NCI-H2107 (cell line): ENCODE measurements around the gene NGEF.
"Not testable (repeated sequence)": the region's sequence is repeated elsewhere in the genome, so short reads cannot be mapped to it uniquely, and the experiment has no call there.

Source experiments
- DNase-seq: peaks from one replicate; lab custom pipeline; 2025; lab: John Stamatoyannopoulos, UW

Gene NGEF

DNA sequence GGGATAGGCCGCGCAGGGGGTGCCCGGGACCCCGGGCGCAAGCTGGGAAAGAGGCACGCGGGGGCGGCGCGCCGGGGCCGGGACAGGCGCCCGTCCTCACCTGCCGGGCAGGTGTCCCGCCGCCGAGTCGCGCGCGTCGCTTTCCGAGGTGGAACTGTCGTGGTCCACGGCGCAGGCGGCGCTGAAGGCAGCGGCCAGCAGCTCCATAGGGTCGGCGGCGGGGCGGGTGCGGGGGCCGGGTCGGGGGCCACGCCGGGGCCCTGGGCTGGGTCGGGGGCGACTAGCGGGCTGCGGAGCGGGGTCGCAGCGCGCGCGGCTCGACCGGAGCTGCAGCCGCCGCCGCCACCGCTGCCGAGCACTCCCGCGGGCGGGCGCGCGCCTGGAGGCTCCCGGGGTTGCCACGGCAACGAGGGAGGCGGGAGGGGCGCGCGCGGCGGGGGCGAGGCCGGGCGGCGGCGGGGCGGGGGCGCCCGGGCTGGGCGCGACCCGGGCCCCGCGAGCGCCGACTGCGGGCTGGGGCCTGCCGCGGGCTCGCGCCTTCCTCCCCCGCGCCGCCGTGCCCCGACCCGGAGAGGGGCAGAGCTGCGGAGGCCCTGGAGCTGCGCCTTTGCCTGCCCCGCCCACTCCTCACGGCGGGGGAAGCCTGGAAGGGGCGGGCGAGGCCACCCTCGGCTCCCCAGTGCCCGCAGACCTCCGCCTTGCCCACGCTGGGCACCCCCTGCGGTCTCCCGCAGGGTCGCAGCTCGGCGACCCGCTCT lies 85.1 kb downstream of the NGEF start:
- DNase-seq, result no peak

- no peak for DNase-seq
These were observed 85.8 kb downstream of the NGEF start for GRCh38 chr2:232927032-232927792.

DNA sequence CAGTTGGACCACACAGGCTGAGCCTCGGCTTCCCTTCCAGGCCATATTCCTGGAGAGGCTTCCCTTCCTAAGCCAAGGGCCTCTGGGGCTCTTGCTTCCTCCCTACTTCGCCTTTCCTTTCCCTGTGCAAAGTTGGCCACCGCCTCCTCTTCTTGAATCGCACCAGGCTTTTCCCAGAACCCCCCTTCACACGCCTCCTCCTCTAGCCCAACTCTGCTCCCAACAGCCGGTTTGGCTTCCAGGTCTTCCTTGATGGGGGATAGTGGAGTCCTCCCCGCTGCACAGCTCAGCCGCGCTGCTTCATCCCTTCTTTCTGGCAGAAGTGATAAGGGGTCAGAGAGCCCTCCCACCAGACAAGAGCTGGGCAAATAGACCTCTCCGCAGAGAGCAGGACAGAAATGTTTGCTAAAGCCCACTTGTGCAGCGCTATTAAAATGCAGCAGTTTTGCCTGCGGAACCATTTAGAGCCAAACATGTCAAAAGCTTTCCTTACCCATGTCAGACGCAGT lies 86.6 kb downstream of the NGEF start:
- no peak for DNase-seq

DNA sequence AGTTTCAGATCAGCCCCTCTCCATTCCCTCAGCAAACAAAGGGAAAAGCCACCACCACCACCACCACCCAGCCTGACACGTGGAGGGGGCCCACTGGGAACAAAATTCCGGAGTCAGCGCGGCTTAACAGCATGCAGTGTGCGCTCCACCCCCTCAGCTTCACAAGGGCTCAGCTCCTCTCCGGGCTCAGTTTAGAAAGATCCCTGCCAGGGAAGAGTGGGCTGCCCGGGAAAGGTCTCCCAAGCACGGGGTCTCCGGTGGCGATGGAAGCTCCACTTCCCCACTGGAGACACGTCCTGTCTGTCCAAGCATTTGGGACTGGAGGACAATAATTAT lies 87.3 kb downstream of the NGEF start:
- DNase-seq, result no peak

DNA sequence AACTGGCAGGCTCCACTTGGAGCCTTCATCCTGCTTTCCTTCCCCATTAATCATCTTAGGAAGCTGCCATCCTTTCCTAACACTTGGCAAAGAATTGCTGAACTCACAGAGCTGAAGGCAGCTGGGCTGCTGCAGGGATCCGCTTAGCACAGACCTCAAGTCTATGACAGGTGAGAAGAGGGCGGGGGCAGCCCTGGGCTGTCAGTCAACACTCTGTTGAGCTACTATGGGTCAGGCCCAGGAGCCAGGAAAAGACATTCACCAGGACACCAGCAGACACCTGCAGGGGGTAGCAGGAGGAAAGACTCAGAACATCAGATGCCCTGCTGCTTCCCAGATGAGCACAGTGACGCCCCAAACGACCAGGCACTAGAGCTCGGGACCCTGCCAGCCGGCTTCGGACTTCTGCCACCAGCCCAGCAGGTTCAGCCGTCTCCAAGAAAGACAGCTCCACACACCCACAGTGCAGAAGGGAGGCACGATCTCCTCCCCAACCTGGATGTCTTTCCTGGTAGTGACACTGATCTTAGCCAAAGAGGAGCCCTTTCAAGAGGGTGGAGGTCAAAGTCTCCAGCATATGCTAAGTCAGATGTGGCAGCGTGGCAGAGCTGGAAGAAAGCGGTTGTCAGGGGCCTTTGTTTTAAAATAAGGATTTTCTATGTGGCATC lies 87.8 kb downstream of the NGEF start:
- no peak for DNase-seq

DNA sequence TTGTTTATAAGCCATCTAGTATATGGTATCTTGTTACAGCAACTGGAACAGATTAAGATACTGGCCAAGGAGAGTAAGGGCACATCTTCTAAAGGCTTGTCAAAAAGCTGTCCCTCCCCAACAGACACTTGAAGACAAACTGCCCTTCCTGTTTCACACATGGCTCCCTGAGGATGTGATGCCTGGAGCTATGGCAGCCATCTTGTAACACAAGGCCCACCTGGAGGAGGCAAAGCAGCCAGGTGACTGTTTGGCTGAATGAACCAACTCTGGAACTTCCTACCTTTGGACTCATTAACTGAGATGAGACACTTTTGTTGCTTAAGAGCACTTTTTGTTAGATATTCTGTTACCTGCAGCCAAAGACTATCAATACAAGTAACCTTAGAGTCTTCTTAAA lies 88.6 kb downstream of the NGEF start:
- DNase-seq, result no peak

GRCh38 chr2:232920760-232921159 lies 92.3 kb downstream of the NGEF start:
- no peak for DNase-seq

GRCh38 chr2:232920055-232920454 lies 93.0 kb downstream of the NGEF start:
- DNase-seq, result no peak

- no peak for DNase-seq
These were observed 93.9 kb downstream of the NGEF start for GRCh38 chr2:232919141-232919540.

DNA sequence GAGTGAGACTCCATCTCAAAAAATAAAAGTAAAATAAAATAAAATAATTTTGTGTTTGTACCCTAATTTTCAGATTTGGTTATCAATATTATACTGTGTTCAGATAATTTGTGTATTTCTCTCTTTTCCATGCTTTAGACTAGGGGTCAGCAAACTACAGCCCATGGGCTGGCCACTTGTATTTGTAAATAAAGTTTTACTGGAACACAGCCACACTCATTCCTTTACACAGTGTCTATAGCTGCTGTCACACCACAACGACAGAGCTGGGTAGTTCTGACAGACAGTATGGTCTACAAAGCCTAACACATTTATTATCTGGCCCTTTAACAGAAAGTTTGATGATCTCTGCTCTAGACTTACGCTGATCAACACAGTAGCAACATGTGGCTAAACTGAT lies 99.2 kb downstream of the NGEF start:
- DNase-seq, result no peak

GRCh38 chr2:232911712-232912277 lies 101.3 kb downstream of the NGEF start:
- DNase-seq, result no peak

DNA sequence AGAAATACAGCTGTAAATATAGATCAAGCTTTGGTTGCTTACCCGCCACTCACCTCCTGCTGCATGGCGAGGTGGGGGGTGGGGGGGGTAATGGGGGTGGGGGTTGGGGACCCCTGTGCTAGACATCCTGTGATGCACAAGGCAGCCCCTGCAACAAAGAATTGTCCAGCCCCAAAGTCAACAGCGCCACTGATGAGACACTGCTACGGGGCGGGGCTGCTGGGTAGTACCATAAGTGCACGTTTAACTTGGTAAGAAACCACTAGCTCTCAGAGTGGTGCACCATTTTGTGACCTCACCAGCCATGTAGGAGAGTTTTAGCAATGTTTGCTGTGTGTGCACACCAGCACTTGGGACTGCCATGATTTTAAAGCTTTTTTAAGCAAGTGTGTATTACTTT lies 102.7 kb downstream of the NGEF start:
- no peak for DNase-seq

GRCh38 chr2:232908695-232909094 lies 104.4 kb downstream of the NGEF start:
- no peak for DNase-seq

- not testable (repeated sequence) for DNase-seq
These were observed 105.4 kb downstream of the NGEF start for GRCh38 chr2:232907718-232908085.

DNA sequence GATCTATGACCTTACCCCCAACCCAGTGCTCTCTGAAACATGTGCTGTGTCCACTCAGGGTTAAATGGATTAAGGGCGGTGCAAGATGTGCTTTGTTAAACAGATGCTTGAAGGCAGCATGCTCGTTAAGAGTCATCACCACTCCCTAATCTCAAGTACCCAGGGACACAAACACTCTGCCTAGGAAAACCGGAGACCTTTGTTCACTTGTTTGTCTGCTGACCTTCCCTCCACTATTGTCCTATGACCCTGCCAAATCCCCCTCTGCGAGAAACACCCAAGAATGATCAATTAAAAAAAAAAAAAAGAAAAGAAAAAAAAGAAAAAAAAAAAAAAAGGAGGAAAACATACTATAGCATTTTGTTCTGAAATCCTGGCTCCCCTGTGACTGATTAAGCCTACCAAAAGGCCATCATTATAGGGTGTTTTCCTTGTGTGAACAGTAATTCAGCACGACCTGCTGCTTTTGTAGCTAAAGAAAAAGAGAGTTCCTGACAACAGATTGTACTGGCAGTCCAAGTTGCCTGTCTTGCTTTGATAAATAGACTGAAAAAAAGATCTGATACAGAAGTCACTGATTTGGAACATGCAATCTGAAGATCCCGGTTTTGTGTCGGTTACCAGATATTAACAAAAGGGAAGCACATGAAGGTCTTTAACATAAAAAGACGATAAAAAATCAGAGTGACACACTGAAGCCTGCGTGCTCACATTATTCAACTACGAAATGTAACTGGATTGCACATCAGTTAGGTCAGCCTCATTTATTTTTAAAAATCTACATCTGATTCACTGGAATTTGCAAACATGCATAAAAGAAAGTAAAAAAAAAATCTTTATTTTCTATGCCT lies 106.0 kb downstream of the NGEF start:
- DNase-seq, result not testable (repeated sequence)

- DNase-seq, result no peak
These were observed 109.1 kb downstream of the NGEF start for GRCh38 chr2:232903989-232904388.

DNA sequence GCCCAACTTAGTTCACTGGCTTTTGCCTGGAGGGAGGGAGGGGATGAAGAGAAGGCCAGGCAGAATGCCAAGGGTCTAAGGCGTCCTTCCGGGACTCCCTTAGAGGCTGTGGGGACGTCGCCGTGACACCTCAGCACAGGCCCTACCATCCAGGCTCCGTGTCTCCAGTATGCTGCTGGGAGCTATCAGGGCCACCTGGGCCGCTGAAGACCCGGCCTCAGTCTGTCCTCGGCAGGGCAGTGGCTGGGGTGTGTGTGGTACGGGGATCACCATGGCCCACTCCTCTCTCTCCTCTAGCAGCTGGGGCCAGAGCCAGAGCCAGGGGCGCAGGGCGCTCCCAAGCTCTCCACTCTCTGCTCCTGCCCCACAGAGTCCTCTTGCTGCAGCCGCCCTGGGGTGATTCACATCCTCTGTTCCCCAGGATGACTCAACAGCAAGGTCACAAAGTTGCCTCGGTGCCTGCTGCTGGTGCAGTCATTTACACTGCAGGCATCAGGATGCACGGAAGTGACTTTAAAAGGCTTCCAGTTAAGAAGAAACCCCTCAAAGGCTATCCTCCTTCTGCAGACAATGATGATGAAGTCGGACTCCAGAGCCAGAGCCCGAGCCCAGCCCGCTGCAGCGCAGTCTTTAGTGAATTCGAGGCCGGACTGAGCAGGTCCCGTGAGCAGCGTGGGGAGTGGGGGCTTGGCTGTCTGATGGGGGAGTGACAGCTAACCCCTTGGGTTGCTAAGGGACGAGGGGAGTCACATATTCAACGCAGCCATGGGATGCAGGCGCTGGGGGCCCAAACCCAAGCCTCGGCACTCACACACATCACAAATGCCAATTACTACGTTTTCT lies 111.1 kb downstream of the NGEF start:
- DNase-seq, result no peak

- no peak for DNase-seq
These were observed 112.0 kb downstream of the NGEF start for GRCh38 chr2:232900811-232901735.
